Measurements from ENCODE around the gene ARRDC1.
"Not testable (repeated sequence)": the region's sequence is repeated elsewhere in the genome, so short reads cannot be mapped to it uniquely, and the experiment has no call there.

DNA sequence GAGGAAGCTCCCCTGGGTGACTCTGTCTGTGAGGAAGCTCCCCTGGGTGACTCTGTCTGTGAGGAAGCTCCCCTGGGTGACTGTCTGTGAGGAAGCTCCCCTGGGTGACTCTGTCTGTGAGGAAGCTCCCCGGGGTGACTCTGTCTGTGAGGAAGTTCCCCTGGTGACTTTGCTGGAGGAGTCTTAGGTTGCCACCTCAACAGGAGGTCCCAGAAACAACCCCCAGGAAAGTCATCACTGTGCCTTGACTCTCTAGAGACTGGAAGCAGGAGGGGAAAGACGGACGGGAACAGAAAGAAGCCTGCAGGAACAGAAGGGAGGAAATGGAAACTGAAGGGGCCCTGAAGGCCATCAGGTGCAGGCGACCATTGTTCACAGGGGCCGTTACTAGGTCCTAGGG is 37.0 kb upstream of the ARRDC1 start:
- not testable (repeated sequence) for TF ChIP-seq POLR2A (IDR thresholded peaks at IDR 0.05; ENCODE audit: low read depth); POLR2AphosphoS5 (IDR thresholded peaks at IDR 0.05); EP300 (IDR thresholded peaks at IDR 0.05)
- TF ChIP-seq, protein P1, sequence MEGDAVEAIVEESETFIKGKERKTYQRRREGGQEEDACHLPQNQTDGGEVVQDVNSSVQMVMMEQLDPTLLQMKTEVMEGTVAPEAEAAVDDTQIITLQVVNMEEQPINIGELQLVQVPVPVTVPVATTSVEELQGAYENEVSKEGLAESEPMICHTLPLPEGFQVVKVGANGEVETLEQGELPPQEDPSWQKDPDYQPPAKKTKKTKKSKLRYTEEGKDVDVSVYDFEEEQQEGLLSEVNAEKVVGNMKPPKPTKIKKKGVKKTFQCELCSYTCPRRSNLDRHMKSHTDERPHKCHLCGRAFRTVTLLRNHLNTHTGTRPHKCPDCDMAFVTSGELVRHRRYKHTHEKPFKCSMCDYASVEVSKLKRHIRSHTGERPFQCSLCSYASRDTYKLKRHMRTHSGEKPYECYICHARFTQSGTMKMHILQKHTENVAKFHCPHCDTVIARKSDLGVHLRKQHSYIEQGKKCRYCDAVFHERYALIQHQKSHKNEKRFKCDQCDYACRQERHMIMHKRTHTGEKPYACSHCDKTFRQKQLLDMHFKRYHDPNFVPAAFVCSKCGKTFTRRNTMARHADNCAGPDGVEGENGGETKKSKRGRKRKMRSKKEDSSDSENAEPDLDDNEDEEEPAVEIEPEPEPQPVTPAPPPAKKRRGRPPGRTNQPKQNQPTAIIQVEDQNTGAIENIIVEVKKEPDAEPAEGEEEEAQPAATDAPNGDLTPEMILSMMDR (IDR thresholded peaks at IDR 0.05) = not testable (repeated sequence)
